HepG2 (cell line): ENCODE measurements around the gene NFKBIL1. TPM values are rescaled to one million over a fixed set of nuclear protein-coding genes. Genes with fewer than 3 reads are reported as not detected.

Experiments used
- CENPBD1 ChIP-seq: sonication (generic); formaldehyde crosslinking; IDR thresholded peaks from 2 replicates; pipeline ENCODE4 v1.8.0; 2022; ENCODE audit warnings: missing genetic modification reagents, low read depth, mild to moderate bottlenecking, borderline replicate concordance
- FOXO1 ChIP-seq: sonication (generic); formaldehyde crosslinking; IDR thresholded peaks from 2 replicates; pipeline ENCODE4 v1.4.0; 2020; ENCODE audit warnings: missing genetic modification reagents
- JUND ChIP-seq: sonication (generic); formaldehyde crosslinking; IDR thresholded peaks from 2 replicates; pipeline ENCODE4 v1.8.0; 2022; ENCODE audit warnings: mild to moderate bottlenecking, missing genetic modification reagents
- MAFK ChIP-seq, 2 experiments: IDR thresholded peaks in 1 of 2; conservative IDR thresholded peaks in 1 of 2; 2 replicates each; pipeline ENCODE4 v1.6.1; 2011; ENCODE audit warnings: improper control_type of control experiment in 2 of 2, low read length in 2 of 2
- MNT ChIP-seq: fragments of 450-650 bp; IDR thresholded peaks from 2 replicates; pipeline ENCODE4 v1.6.1; 2016
- NFKBIZ ChIP-seq: IDR thresholded peaks from 2 replicates; pipeline ENCODE4 v1.6.1; 2018; ENCODE audit warnings: missing genetic modification reagents, missing compliant biosample characterization
- POGK ChIP-seq: sonication (generic); formaldehyde crosslinking; conservative IDR thresholded peaks from 2 replicates; pipeline ENCODE4 v1.8.0; 2022; ENCODE audit warnings: mild to moderate bottlenecking, moderate library complexity, missing genetic modification reagents
- RELA ChIP-seq: sonication (generic); formaldehyde crosslinking; IDR thresholded peaks from 2 replicates; pipeline ENCODE4 v1.4.0; 2020; ENCODE audit warnings: missing genetic modification reagents
- SAFB2 ChIP-seq: sonication (generic); formaldehyde crosslinking; IDR thresholded peaks from 2 replicates; pipeline ENCODE4 v1.5.1; 2020; ENCODE audit warnings: missing genetic modification reagents, low read depth, mild to moderate bottlenecking, borderline replicate concordance
- SOX13 ChIP-seq, 3 experiments: fragments of 450-650 bp in 1 of 3; sonication (generic) in 1 of 3; formaldehyde crosslinking in 1 of 3; IDR thresholded peaks in 2 of 3; conservative IDR thresholded peaks in 1 of 3; 2 replicates each; pipeline versions ENCODE4 v1.5.0 to v1.6.1; 2016 to 2020; ENCODE audit warnings: antibody characterized with exemption in 1 of 3, mild to moderate bottlenecking in 1 of 3, missing compliant biosample characterization in 1 of 3, missing genetic modification reagents in 1 of 3, moderate library complexity in 1 of 3
- SP2 ChIP-seq: sonication (generic); formaldehyde crosslinking; IDR thresholded peaks from 2 replicates; pipeline ENCODE4 v1.5.1; 2020; ENCODE audit warnings: mild to moderate bottlenecking, missing genetic modification reagents
- THYN1 ChIP-seq: sonication (generic); formaldehyde crosslinking; IDR thresholded peaks from 2 replicates; pipeline ENCODE4 v1.8.1; 2023; ENCODE audit warnings: low read depth, mild to moderate bottlenecking, moderate library complexity, missing genetic modification reagents, borderline replicate concordance
- UBTF ChIP-seq: sonication (generic); formaldehyde crosslinking; IDR thresholded peaks from 2 replicates; pipeline ENCODE4 v1.4.0; 2020; ENCODE audit warnings: mild to moderate bottlenecking, missing genetic modification reagents
- ZIK1 ChIP-seq: sonication (generic); formaldehyde crosslinking; IDR thresholded peaks from 2 replicates; pipeline ENCODE4 v1.5.0; 2020; ENCODE audit warnings: mild to moderate bottlenecking, low read depth, missing genetic modification reagents, borderline replicate concordance
- ZNF235 ChIP-seq: sonication (generic); formaldehyde crosslinking; IDR thresholded peaks from 2 replicates; pipeline ENCODE4 v1.8.1; 2023; ENCODE audit warnings: mild to moderate bottlenecking, missing genetic modification reagents, borderline replicate concordance
- ZNF33A ChIP-seq: sonication (generic); formaldehyde crosslinking; IDR thresholded peaks from 2 replicates; pipeline ENCODE4 v1.5.1; 2020; ENCODE audit warnings: missing genetic modification reagents, mild to moderate bottlenecking, moderate library complexity, borderline replicate concordance
- ZNF362 ChIP-seq: sonication (generic); formaldehyde crosslinking; IDR thresholded peaks from 2 replicates; pipeline ENCODE4 v1.4.0; 2020; ENCODE audit warnings: missing genetic modification reagents, mild to moderate bottlenecking, borderline replicate concordance
- ZNF572 ChIP-seq: sonication (generic); formaldehyde crosslinking; IDR thresholded peaks from 2 replicates; pipeline ENCODE4 v1.5.1; 2020; ENCODE audit warnings: mild to moderate bottlenecking, missing genetic modification reagents
- ZNF709 ChIP-seq: sonication (generic); formaldehyde crosslinking; IDR thresholded peaks from 2 replicates; pipeline ENCODE4 v1.5.0; 2020; ENCODE audit warnings: mild to moderate bottlenecking, missing genetic modification reagents
- ZNF878 ChIP-seq: sonication (generic); formaldehyde crosslinking; IDR thresholded peaks from 2 replicates; pipeline ENCODE4 v1.8.1; 2023; ENCODE audit warnings: mild to moderate bottlenecking, missing genetic modification reagents, moderate library complexity
- polyA plus RNA-seq, 8 experiments: library from polyadenylated mRNA; depleted of rRNA in 3 of 8; stranded (reverse) in 7 of 8; unstranded in 1 of 8; fragments of >200 nt; fragmentation: Illumina TruSeq in 4 of 8; extraction: Trizol in 4 of 8; gene quantifications; 2 replicates each; pipeline versions ENCODE4 v1.2.1 to v1.2.3, GENCODE V29; 2011 to 2016; ENCODE audit warnings: low read depth in 4 of 8, missing spikeins in 1 of 8, mixed read lengths in 1 of 8; ENCODE audit not compliant: insufficient read depth in 1 of 8
- total RNA-seq, 5 experiments: library from RNA; depleted of rRNA; stranded (reverse); fragments of >200 nt; fragmentation: Illumina TruSeq; extraction: Trizol; gene quantifications; 2 replicates each; pipeline ENCODE4 v1.2.3, GENCODE V29; 2016; ENCODE audit warnings: low read depth in 1 of 5

The NFKBIL1 gene
- total and polyA plus RNA-seq, 2 of the 13 experiments (the other 11 are each of a cell fraction or from before 2014, with no cell fraction given), result 9.7 to 19.5 TPM

- TF ChIP-seq FOXO1 (peak; percentile 46), JUND (no peak), NFKBIZ (no peak), ZIK1 (CRISPR knock-in tag) (0 out of 2 replicates have a peak, but pooled peaks have one; percentile 26), ZNF572 (CRISPR knock-in tag) (peak; percentile 63; the same call in 1 of the 2 replicates), THYN1 (CRISPR knock-in tag) (no peak), MNT (no peak), ZNF878 (0 out of 2 replicates have a peak, but pooled peaks have one; percentile 27), ZNF709 (CRISPR knock-in tag) (0 out of 2 replicates have a peak, but pooled peaks have one; percentile 15), SOX13 (IDR thresholded peaks at IDR 0.05) (no peak), SOX13 (CRISPR knock-in tag; conservative IDR thresholded peaks at IDR 0.05 in 1 of 2, IDR thresholded peaks at IDR 0.05 in 1 of 2) (no peak), ZNF33A (CRISPR knock-in tag) (no peak), POGK (CRISPR knock-in tag) (no peak; the same call in 1 of the 2 replicates), ZNF362 (CRISPR knock-in tag) (peak; percentile 26; the same call in 1 of the 2 replicates), CENPBD1 (no peak), ZNF235 (CRISPR knock-in tag) (no peak), MAFK (conservative IDR thresholded peaks at IDR 0.05 in 1 of 2, IDR thresholded peaks at IDR 0.05 in 1 of 2; ENCODE audit: low read length in 2 of 2) (0 out of 4 replicates have a peak, but pooled peaks of 1 of the 2 experiments have one; percentile 20), SAFB2 (CRISPR knock-in tag) (no peak), UBTF (peak; percentile 16; the same call in 1 of the 2 replicates), RELA (CRISPR knock-in tag) (no peak), SP2 (CRISPR knock-in tag) (no peak)
Observed at GRCh38 chr6:31546339-31546957, 960 bp upstream of the NFKBIL1 start, which contains the start of gene ATP6V1G2 (continued).
